ENCODE measurements around the gene UVRAG. TPM values are rescaled to one million over a fixed set of nuclear protein-coding genes. Genes with fewer than 3 reads are reported as not detected.

Gene UVRAG
- total RNA-seq, 1 donor from 2014 or later: 15.1 TPM

- ATAC-seq: no peak
- peak; percentile 28 for DNase-seq (ENCODE audit: missing footprints)
- intact Hi-C loops (cut with DNase I): no loop called here
These were observed 342.9 kb downstream of the UVRAG start for GRCh38 chr11:76157891-76158290.

GRCh38 chr11:76158394-76159302 lies 343.6 kb downstream of the UVRAG start:
- ATAC-seq: no peak
- peak; percentile 33 for DNase-seq (ENCODE audit: missing footprints)
- intact Hi-C loops (cut with DNase I): no loop called here

GRCh38 chr11:76159303-76159937 lies 344.4 kb downstream of the UVRAG start:
- intact Hi-C loops (cut with DNase I): no loop called here
- DNase-seq (ENCODE audit: missing footprints) (peak; percentile 14), ATAC-seq (no peak)

GRCh38 chr11:76159983-76160661 lies 345.1 kb downstream of the UVRAG start:
- DNase-seq (ENCODE audit: missing footprints): peak; percentile 53
- intact Hi-C loops (cut with DNase I): no loop called here
- ATAC-seq: no peak

- DNase-seq (ENCODE audit: missing footprints) (peak; percentile 52), ATAC-seq (peak; percentile 11)
These were observed 345.8 kb downstream of the UVRAG start for GRCh38 chr11:76160856-76161255.

GRCh38 chr11:76161261-76161961 lies 346.4 kb downstream of the UVRAG start:
- intact Hi-C loops (cut with DNase I): no loop called here
- ATAC-seq: peak; percentile 59
- peak; percentile 70 for DNase-seq (ENCODE audit: missing footprints)

More at GRCh38 chr11:76160856-76161255, 345.8 kb downstream of the UVRAG start:
- intact Hi-C loops (cut with DNase I): no loop called here

- ATAC-seq (peak; percentile 27), DNase-seq (ENCODE audit: missing footprints) (peak; percentile 37)
These were observed 347.6 kb downstream of the UVRAG start for GRCh38 chr11:76162336-76163288.

GRCh38 chr11:76163289-76163880 lies 348.4 kb downstream of the UVRAG start:
- intact Hi-C loops (cut with DNase I): no loop called here
- peak; percentile 44 for DNase-seq (ENCODE audit: missing footprints)

More at GRCh38 chr11:76162336-76163288, 347.6 kb downstream of the UVRAG start:
- intact Hi-C loops (cut with DNase I): no loop called here

GRCh38 chr11:76164081-76164480 lies 349.1 kb downstream of the UVRAG start:
- ATAC-seq: no peak
- intact Hi-C loops (cut with DNase I): no loop called here
- DNase-seq (ENCODE audit: missing footprints): peak; percentile 27

More at GRCh38 chr11:76163289-76163880, 348.4 kb downstream of the UVRAG start:
- no peak for ATAC-seq

- ATAC-seq (no peak), DNase-seq (ENCODE audit: missing footprints) (peak; percentile 57)
- intact Hi-C loops (cut with DNase I): no loop called here
These were observed 350.1 kb downstream of the UVRAG start for GRCh38 chr11:76164861-76165751.

- ATAC-seq (no peak), DNase-seq (ENCODE audit: missing footprints) (peak; percentile 37)
- intact Hi-C loops (cut with DNase I): no loop called here
These were observed 351.3 kb downstream of the UVRAG start for GRCh38 chr11:76166314-76166713.

- ATAC-seq: no peak
- DNase-seq (ENCODE audit: missing footprints): no peak
- intact Hi-C loops (cut with DNase I): no loop called here
These were observed 352.6 kb downstream of the UVRAG start for GRCh38 chr11:76167590-76167989.

GRCh38 chr11:76169473-76169896 lies 354.5 kb downstream of the UVRAG start:
- ATAC-seq: no peak
- intact Hi-C loops (cut with DNase I): no loop called here

GRCh38 chr11:76170468-76170867 lies 355.5 kb downstream of the UVRAG start:
- ATAC-seq (no peak), DNase-seq (ENCODE audit: missing footprints) (no peak)
- intact Hi-C loops (cut with DNase I): no loop called here

More at GRCh38 chr11:76169473-76169896, 354.5 kb downstream of the UVRAG start:
- no peak for DNase-seq (ENCODE audit: missing footprints)

GRCh38 chr11:76172583-76172982 lies 357.6 kb downstream of the UVRAG start:
- ATAC-seq: no peak
- DNase-seq (ENCODE audit: missing footprints): no peak
- intact Hi-C loops (cut with DNase I): no loop called here

- DNase-seq (ENCODE audit: missing footprints): no peak
- intact Hi-C loops (cut with DNase I): no loop called here
- no peak for ATAC-seq
These were observed 358.7 kb downstream of the UVRAG start for GRCh38 chr11:76173663-76174062.

All from Right ventricle myocardium inferior (tissue), 1 donor.